ENCODE measurements around the gene BCS1L. TPM values are rescaled to one million over a fixed set of nuclear protein-coding genes. Genes with fewer than 3 reads are reported as not detected.
A peak's percentile ranks its signal among the peaks of the same experiment; 100 is the strongest.

The BCS1L gene, protein sequence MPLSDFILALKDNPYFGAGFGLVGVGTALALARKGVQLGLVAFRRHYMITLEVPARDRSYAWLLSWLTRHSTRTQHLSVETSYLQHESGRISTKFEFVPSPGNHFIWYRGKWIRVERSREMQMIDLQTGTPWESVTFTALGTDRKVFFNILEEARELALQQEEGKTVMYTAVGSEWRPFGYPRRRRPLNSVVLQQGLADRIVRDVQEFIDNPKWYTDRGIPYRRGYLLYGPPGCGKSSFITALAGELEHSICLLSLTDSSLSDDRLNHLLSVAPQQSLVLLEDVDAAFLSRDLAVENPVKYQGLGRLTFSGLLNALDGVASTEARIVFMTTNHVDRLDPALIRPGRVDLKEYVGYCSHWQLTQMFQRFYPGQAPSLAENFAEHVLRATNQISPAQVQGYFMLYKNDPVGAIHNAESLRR
- 10 to 100 TPM; 69.6 to 76.3 TPM for total RNA-seq

DNA sequence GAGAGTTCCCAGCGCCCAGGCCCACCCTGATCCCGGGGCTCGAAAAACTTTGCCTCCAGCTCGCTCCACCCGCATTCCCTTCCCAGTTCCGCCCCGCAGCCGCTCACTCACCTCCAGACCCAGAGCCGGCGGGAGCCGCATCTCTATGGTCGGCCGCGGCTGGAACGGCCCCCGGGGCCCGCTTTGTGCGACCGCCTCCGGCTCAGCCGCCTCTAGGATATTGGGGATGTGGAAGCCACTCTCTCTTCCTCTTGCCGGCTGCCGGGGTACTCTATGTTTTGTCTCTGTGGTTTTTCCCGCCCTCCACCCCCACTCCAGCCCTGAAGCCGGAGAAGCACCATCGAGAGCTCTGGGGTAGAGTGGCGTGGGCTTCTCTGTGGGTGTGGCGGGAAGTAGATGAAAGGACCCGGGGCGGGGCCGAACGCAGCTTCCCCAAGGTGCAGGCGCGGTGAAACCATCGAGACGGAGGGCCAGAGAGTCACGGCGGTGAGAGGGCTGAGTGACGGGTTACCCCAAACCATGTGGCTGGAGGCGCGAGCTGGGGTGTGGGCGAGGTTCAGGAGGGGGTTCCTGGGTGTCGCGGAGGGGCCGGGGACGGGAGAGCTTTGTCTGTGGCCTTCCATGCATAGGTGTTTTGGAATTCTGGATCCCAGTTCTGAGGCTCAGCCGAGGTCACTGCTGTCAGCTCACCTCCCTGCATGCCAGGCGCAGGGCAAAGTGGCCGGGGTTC is at the start of gene BCS1L, which contains the start of gene ZNF142:
BCS1L (plus strand) TSS at position 426 of the 730 bp plus-strand sequence. CDS start 1,305 bp downstream, outside the sequence.
ZNF142 (minus strand) TSS at position 366 of the 730 bp plus-strand sequence. CDS start 3,194 bp downstream, outside the sequence.
- Mint-ChIP-seq H3K27ac (peak within 1 kb of the TSS; percentile 92), H3K9me3 (no peaks in the 10 kb centered on the region), H3K36me3 (ENCODE audit: low read depth) (peaks cover 54% of the 10 kb centered on the region), H3K4me3 (peak within 1 kb of the TSS; percentile 92), H3K4me1 (ENCODE audit: low read depth) (peaks cover 29% of the 10 kb centered on the region), H3K27me3 (no peaks in the 10 kb centered on the region)
- POLR2A ChIA-PET, result interaction anchor here (0.8 to 5.3 kb wide), 20 partner anchors 10 to 570 kb away, joined by 3 to 61 read pairs (median 4); partner anchors contain the start of genes ANKZF1, ATG9A, CTDSP1 and RNF25
- intact Hi-C loops (cut with micrococcal nuclease), result no loop called here
- CTCF ChIA-PET, result interaction anchor here (0.8 to 5.7 kb wide), 17 partner anchors 10 to 238 kb away, joined by 3 to 57 read pairs (median 4); partner anchors contain the start of genes RNF25, STK36 and TTLL4
- DNase-seq, result peak; percentile 99
- TF ChIP-seq, protein P1, sequence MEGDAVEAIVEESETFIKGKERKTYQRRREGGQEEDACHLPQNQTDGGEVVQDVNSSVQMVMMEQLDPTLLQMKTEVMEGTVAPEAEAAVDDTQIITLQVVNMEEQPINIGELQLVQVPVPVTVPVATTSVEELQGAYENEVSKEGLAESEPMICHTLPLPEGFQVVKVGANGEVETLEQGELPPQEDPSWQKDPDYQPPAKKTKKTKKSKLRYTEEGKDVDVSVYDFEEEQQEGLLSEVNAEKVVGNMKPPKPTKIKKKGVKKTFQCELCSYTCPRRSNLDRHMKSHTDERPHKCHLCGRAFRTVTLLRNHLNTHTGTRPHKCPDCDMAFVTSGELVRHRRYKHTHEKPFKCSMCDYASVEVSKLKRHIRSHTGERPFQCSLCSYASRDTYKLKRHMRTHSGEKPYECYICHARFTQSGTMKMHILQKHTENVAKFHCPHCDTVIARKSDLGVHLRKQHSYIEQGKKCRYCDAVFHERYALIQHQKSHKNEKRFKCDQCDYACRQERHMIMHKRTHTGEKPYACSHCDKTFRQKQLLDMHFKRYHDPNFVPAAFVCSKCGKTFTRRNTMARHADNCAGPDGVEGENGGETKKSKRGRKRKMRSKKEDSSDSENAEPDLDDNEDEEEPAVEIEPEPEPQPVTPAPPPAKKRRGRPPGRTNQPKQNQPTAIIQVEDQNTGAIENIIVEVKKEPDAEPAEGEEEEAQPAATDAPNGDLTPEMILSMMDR (IDR thresholded peaks at IDR 0.05), result no peak
- ATAC-seq, result peak; percentile 97

DNA sequence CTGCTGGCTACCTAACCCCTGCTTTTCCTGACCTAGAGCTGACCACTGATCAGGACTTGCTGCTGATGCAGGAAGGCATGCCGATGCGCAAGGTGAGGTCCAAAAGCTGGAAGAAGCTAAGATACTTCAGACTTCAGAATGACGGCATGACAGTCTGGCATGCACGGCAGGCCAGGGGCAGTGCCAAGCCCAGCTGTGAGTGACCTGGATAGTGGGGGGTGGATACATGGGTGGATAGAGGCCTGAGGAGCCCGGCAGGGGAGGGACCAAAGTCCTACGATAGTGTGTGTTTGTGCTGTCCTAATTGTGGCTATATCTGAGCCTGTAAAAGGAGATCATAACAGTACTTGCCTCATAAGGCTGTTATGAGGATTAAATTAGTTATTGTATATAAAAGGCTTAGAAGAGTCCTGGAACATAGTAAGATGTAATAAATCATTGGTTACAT is 43.6 kb upstream of the BCS1L start:
- no peaks in the 10 kb centered on the region for H3K4me1 Mint-ChIP-seq (ENCODE audit: low read depth)
- no peak overlapping the region for H3K4me3 Mint-ChIP-seq
- intact Hi-C loops (cut with micrococcal nuclease), result no loop called here
- ChIA-PET CTCF (interaction anchor here (1.1 to 1.3 kb wide), 3 partner anchors 8 to 231 kb away, joined by 3 to 5 read pairs (median 3); partner anchors contain the start of gene PLCD4), POLR2A (interaction anchor here (0.7 to 1.5 kb wide), 2 partner anchors 12 to 17 kb away, joined by 3 to 5 read pairs; no protein-coding TSS in a partner anchor)
- TF ChIP-seq, protein P1 (IDR thresholded peaks at IDR 0.05), result no peak
- H3K9me3 Mint-ChIP-seq, result no peaks in the 10 kb centered on the region
- no peak overlapping the region for H3K27ac Mint-ChIP-seq
- peaks cover 2% of the 10 kb centered on the region for H3K27me3 Mint-ChIP-seq
- DNase-seq (no peak), ATAC-seq (no peak)
- H3K36me3 Mint-ChIP-seq (ENCODE audit: low read depth), result no peaks in the 10 kb centered on the region

DNA sequence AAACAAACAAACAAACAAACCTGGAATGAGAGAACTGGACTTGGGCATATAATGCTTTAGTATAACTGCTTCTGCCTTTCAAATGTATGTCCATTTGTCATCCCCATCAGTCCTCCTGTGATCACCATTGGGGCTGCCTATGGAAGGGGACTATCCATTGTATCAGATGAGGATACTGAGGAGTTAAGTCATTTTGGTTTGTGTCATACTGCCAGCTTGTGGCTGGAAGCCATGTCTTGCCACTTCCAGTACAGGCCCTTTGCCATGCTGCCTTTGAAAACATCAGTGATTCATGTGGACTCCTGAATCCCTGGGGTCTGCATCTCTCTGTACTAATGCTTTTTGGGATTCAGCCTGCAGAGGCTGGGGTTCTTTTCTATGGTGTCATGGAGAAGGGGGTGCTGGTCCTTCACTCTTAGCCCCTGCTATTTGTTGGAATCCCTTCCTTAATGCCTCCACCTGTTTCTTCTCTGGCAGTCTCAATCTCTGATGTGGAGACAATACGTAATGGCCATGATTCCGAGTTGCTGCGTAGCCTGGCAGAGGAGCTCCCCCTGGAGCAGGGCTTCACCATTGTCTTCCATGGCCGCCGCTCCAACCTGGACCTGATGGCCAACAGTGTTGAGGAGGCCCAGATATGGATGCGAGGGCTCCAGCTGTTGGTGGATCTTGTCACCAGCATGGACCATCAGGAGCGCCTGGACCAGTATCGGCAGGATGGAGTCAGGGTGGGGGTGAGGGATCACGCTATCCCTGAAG is 41.2 kb upstream of the BCS1L start:
- DNase-seq, result no peak
- Mint-ChIP-seq H3K4me3 (no peak overlapping the region), H3K36me3 (ENCODE audit: low read depth) (no peaks in the 10 kb centered on the region), H3K27me3 (no peaks in the 10 kb centered on the region), H3K9me3 (no peaks in the 10 kb centered on the region), H3K4me1 (ENCODE audit: low read depth) (no peaks in the 10 kb centered on the region), H3K27ac (no peak overlapping the region)
- POLR2A ChIA-PET, result no interaction called here
- CTCF ChIA-PET, result no interaction called here
- intact Hi-C loops (cut with micrococcal nuclease), result no loop called here
- no peak for ATAC-seq
- TF ChIP-seq, protein P1 (IDR thresholded peaks at IDR 0.05), result no peak

DNA sequence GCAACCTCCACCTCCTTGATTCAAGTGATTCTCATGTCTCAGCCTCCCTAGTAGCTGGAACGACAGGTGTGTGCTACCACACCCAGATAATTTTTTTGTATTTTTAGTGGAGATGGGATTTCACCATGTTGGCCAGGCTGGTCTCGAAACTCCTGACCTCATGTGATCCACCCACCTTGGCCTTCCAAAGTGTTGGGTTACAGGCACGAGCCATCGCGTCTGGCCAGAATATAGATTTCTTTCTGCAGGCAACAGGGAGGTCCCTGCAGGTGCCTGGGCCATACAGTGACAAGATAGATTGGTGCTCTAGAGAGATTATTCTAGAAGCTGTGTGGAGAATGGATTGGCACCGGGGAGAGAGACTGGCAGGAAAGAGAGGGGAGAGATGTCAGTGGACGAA is 38.5 kb upstream of the BCS1L start:
- ChIA-PET POLR2A (no interaction called here), CTCF (no interaction called here)
- Mint-ChIP-seq H3K36me3 (ENCODE audit: low read depth) (no peaks in the 10 kb centered on the region), H3K4me1 (ENCODE audit: low read depth) (no peaks in the 10 kb centered on the region), H3K27ac (no peak overlapping the region), H3K9me3 (no peaks in the 10 kb centered on the region), H3K27me3 (no peaks in the 10 kb centered on the region), H3K4me3 (no peak overlapping the region)
- TF ChIP-seq, protein P1 (IDR thresholded peaks at IDR 0.05), result no peak
- DNase-seq (no peak), ATAC-seq (no peak)
- intact Hi-C loops (cut with micrococcal nuclease), result no loop called here
